Dendritic cell treated with granulocyte-macrophage colony-stimulating factor and Interleukin-4, amounts not matched to agents 40 ng/mL and 50 ng/mL, for 4 days (primary cell): Measurements from ENCODE around the gene DNAAF9.

Experiments
- H3K27ac Mint-ChIP-seq: one replicate; pipeline ENCODE4 v1.8.0; 2022; ENCODE audit warnings: mild to moderate bottlenecking, mixed read lengths
- H3K27me3 Mint-ChIP-seq: one replicate; pipeline ENCODE4 v1.8.0; 2022; ENCODE audit warnings: mild to moderate bottlenecking, mixed read lengths
- H3K36me3 Mint-ChIP-seq: one replicate; pipeline ENCODE4 v1.8.0; 2022; ENCODE audit warnings: low read depth, mixed read lengths
- H3K4me1 Mint-ChIP-seq: one replicate; pipeline ENCODE4 v1.8.0; 2022; ENCODE audit warnings: low read depth, mixed read lengths
- H3K4me3 Mint-ChIP-seq: one replicate; pipeline ENCODE4 v1.8.0; 2022; ENCODE audit warnings: mild to moderate bottlenecking, moderate library complexity, mixed read lengths
- H3K9me3 Mint-ChIP-seq: one replicate; pipeline ENCODE4 v1.8.0; 2022; ENCODE audit warnings: mixed read lengths
- intact Hi-C: fragments of 100-400 bp; cut with micrococcal nuclease; formaldehyde crosslinking; loops from one replicate; pipeline ENCODE4 v1.15.0; 2022

DNAAF9 gene

DNA sequence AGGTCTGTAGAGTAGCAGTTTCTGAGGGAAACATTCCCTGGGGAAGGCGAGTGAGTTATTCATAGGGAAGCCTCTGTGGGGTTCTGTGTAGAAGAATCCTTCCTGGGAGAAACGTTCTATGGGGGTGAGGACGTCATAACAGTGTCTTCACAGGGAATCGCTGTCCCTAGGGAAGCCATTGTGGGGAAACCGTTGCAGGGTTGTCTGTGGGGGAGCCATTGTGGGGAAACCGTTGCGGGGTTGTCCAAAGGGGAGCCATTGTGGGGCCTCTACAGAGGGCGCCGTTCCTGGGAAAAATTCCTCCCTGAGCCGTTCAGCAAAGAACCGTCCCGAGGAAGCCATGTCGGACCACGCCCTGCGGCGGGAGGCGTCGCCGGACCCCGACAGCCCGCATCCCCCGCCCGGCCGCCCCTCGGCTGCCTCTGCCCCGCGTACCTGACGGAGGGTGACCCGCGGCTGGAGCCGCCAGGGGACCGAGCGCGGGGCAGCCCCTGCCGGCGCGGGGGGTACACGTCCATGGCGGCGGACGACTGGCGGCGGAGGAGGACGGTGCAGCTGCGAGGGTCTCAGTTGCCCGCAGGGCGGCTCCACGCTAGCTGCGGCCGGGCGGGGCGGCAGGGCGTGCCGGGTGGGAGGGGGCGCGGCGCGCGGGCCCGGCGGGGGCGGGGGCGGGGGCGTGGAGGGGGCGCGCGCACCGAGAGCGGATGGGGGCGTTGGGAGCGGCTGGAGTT lies at the start of gene DNAAF9:
Gene DNAAF9 (minus strand): TSS at position 630 of the 731 bp plus-strand sequence. CDS start 112 bp downstream, at position 518.
- H3K4me1 Mint-ChIP-seq = peaks cover 54% of the 10 kb centered on the region
- no peaks in the 10 kb centered on the region for H3K9me3 Mint-ChIP-seq
- peak within 1 kb of the TSS; percentile 96 for H3K27ac Mint-ChIP-seq
- H3K27me3 Mint-ChIP-seq = no peaks in the 10 kb centered on the region
- H3K4me3 Mint-ChIP-seq = peak within 1 kb of the TSS; percentile 92
- intact Hi-C loops = loop anchor here (2.0 to 10.0 kb wide), 2 partner anchors 24 to 148 kb away; no protein-coding TSS in a partner anchor
- peaks cover 26% of the 10 kb centered on the region for H3K36me3 Mint-ChIP-seq

GRCh38 chr20:3456648-3457047 lies 49.2 kb upstream of the DNAAF9 start:
- Mint-ChIP-seq H3K4me3 (no peak overlapping the region), H3K9me3 (no peaks in the 10 kb centered on the region), H3K36me3 (no peaks in the 10 kb centered on the region), H3K27me3 (peaks cover 2% of the 10 kb centered on the region), H3K4me1 (no peaks in the 10 kb centered on the region), H3K27ac (no peak overlapping the region)
- intact Hi-C loops = no loop called here

DNA sequence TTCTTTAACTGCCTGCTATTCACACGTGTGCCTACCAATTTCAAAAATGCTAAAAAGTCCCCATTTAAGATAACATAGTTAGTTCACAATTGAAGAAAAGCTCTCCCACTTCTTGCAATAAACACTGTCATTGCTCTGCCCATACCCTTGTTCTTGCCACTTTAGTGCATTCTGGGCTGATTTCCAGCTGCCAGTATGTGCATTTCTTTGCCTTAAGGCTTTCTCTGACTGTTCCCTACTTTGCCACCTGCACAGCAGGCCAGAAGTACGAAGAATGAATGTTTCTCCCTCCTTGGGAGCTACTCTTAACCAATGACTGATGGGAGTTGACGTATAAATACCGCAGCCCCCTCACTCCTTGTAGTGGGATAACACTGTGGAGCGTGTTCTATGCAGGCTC lies 47.4 kb upstream of the DNAAF9 start:
- Mint-ChIP-seq H3K27ac (no peak overlapping the region), H3K27me3 (peaks cover 2% of the 10 kb centered on the region), H3K4me1 (no peaks in the 10 kb centered on the region), H3K36me3 (no peaks in the 10 kb centered on the region), H3K9me3 (no peaks in the 10 kb centered on the region), H3K4me3 (no peak overlapping the region)
- intact Hi-C loops = no loop called here

- intact Hi-C loops = no loop called here
- H3K27ac Mint-ChIP-seq = no peak overlapping the region
- H3K4me1 Mint-ChIP-seq = peaks cover 1% of the 10 kb centered on the region
- peaks cover under 1% of the 10 kb centered on the region for H3K27me3 Mint-ChIP-seq
- no peak overlapping the region for H3K4me3 Mint-ChIP-seq
- H3K9me3 Mint-ChIP-seq = no peaks in the 10 kb centered on the region
- no peaks in the 10 kb centered on the region for H3K36me3 Mint-ChIP-seq
Measured at GRCh38 chr20:3452690-3453089, 45.2 kb upstream of the DNAAF9 start.

DNA sequence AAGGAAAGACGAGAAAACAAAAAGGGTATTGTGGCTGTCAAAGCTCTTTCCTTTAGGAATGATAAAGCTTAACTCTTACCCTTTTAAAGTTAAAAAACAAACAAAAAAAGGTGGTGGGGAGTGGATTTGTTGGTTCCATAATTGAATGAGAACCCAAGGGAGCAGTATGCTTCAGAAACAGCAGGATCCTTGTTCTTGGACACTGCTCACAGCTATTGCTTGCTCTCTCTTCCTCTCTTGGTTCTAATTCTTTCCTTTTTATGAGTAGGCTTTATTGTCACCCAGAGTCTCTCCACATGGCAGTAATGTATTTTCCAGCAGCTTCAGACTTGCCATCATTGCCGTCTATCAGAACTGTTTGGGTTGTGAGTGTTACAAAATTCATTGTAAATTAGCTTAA lies 44.7 kb upstream of the DNAAF9 start:
- Mint-ChIP-seq H3K4me3 (no peak overlapping the region), H3K9me3 (no peaks in the 10 kb centered on the region), H3K27ac (no peak overlapping the region), H3K36me3 (no peaks in the 10 kb centered on the region), H3K4me1 (peaks cover 7% of the 10 kb centered on the region), H3K27me3 (no peaks in the 10 kb centered on the region)
- intact Hi-C loops = no loop called here

- Mint-ChIP-seq H3K27me3 (no peaks in the 10 kb centered on the region), H3K4me1 (peaks cover 12% of the 10 kb centered on the region), H3K4me3 (no peak overlapping the region), H3K9me3 (no peaks in the 10 kb centered on the region), H3K36me3 (no peaks in the 10 kb centered on the region), H3K27ac (no peak overlapping the region)
- intact Hi-C loops = no loop called here
Measured at GRCh38 chr20:3449319-3449718, 41.9 kb upstream of the DNAAF9 start.

DNA sequence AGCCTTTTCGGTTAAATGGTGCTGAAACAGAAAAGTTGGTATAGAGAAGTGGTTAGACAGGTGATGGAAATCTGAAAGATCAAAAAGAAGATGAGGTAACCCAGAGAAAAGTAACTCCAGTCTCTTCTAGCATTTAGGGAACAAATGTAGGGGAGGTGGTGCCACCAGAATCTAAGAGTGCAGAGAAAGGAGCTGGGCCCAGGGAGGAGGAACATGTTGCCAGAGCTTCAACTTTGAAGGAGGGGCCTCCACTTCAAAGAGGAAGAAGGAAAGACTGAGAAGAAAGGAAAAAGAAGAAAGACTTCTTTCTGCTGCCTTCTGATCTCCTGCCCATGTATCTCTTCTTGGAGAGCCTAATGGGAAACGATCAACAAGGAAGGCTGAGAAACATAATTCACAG lies 39.9 kb upstream of the DNAAF9 start:
- intact Hi-C loops = no loop called here
- Mint-ChIP-seq H3K9me3 (no peaks in the 10 kb centered on the region), H3K4me1 (peaks cover 17% of the 10 kb centered on the region), H3K4me3 (no peak overlapping the region), H3K27ac (peak overlapping the region; percentile 64), H3K36me3 (no peaks in the 10 kb centered on the region), H3K27me3 (no peaks in the 10 kb centered on the region)

DNA sequence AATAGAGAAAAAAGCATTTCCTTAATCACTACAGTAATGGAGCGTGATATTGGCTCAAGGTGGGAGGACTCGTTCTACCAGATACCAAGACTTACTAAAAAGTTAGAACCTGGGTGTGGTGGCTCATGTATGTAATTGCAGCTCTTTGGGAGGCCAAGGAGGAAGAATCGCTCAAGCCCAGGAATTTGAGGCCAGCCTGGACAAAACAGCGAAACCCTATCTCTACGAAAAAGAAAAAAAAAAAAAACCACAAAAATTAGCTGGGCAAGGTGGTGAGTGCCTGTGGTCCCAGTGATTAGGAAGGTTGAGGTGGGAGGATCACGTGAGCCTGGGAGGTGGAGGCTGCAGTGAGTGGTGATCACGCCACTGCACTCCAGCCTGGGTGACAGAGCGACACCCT lies 39.3 kb upstream of the DNAAF9 start:
- intact Hi-C loops = no loop called here
- Mint-ChIP-seq H3K9me3 (no peaks in the 10 kb centered on the region), H3K27me3 (no peaks in the 10 kb centered on the region), H3K36me3 (no peaks in the 10 kb centered on the region), H3K27ac (peak overlapping the region; percentile 64), H3K4me1 (peaks cover 17% of the 10 kb centered on the region), H3K4me3 (no peak overlapping the region)

GRCh38 chr20:3436864-3437574 lies 29.6 kb upstream of the DNAAF9 start:
- H3K27me3 Mint-ChIP-seq = no peaks in the 10 kb centered on the region
- no peak overlapping the region for H3K4me3 Mint-ChIP-seq
- H3K9me3 Mint-ChIP-seq = no peaks in the 10 kb centered on the region
- intact Hi-C loops = no loop called here
- H3K27ac Mint-ChIP-seq = no peak overlapping the region
- H3K4me1 Mint-ChIP-seq = peaks cover 37% of the 10 kb centered on the region
- no peaks in the 10 kb centered on the region for H3K36me3 Mint-ChIP-seq

- Mint-ChIP-seq H3K36me3 (no peaks in the 10 kb centered on the region), H3K4me1 (peaks cover 61% of the 10 kb centered on the region), H3K27me3 (no peaks in the 10 kb centered on the region), H3K4me3 (peak overlapping the region; percentile 39), H3K27ac (peak overlapping the region; percentile 81), H3K9me3 (no peaks in the 10 kb centered on the region)
- intact Hi-C loops = no loop called here
Measured at GRCh38 chr20:3434232-3434631, 26.8 kb upstream of the DNAAF9 start.

DNA sequence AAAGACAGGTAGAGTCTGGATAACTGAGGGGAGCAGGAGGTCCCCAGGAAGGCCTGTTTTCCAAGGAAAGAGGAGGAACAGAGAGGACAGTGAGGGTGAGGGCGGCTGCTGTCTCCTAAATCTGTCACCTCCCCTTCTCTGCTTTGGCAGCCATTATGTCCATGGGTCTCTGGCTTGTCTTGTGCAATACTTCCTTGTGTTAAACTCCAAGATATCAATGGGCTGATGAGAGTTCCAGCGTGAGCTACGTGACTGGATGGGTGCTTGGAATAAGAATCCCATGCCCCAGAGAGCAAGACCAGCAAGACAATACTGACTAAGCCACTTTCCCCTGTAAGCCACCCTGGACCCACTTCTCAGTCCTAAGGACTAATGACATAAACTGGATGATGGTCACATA lies 26.3 kb upstream of the DNAAF9 start:
- H3K27me3 Mint-ChIP-seq = no peaks in the 10 kb centered on the region
- H3K36me3 Mint-ChIP-seq = no peaks in the 10 kb centered on the region
- H3K4me1 Mint-ChIP-seq = peaks cover 65% of the 10 kb centered on the region
- H3K4me3 Mint-ChIP-seq = no peak overlapping the region
- H3K9me3 Mint-ChIP-seq = no peaks in the 10 kb centered on the region
- peak overlapping the region; percentile 81 for H3K27ac Mint-ChIP-seq
- intact Hi-C loops = no loop called here

GRCh38 chr20:3432844-3433243 lies 25.4 kb upstream of the DNAAF9 start:
- peak overlapping the region; percentile 92 for H3K27ac Mint-ChIP-seq
- no peaks in the 10 kb centered on the region for H3K27me3 Mint-ChIP-seq
- no peaks in the 10 kb centered on the region for H3K9me3 Mint-ChIP-seq
- peaks cover 65% of the 10 kb centered on the region for H3K4me1 Mint-ChIP-seq
- intact Hi-C loops = no loop called here
- no peak overlapping the region for H3K4me3 Mint-ChIP-seq
- no peaks in the 10 kb centered on the region for H3K36me3 Mint-ChIP-seq

DNA sequence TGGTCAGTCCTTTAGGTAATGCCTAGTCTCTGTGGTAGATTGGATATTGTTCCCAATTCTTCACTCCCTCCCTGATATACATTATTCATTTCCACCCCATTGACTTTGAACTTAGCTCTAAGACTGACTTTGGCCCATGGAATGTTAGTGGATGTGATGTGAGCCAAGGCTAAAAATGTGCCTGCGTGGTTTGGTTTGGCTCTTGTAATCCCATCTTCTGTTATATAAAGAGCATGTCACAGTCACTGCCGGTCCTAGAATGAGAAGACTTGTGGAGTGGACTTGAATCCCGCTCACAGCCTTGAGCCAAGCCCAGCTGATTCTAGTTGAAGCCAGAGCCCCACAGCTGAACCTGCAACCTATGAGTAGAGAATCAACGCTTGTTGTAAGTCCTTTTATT lies 23.6 kb upstream of the DNAAF9 start:
- H3K27me3 Mint-ChIP-seq = no peaks in the 10 kb centered on the region
- H3K9me3 Mint-ChIP-seq = no peaks in the 10 kb centered on the region

GRCh38 chr20:3430376-3431069 lies 23.1 kb upstream of the DNAAF9 start:
- Mint-ChIP-seq H3K4me3 (peak overlapping the region; percentile 56), H3K27ac (peak overlapping the region; percentile 92), H3K9me3 (no peaks in the 10 kb centered on the region), H3K36me3 (no peaks in the 10 kb centered on the region), H3K27me3 (no peaks in the 10 kb centered on the region), H3K4me1 (peaks cover 56% of the 10 kb centered on the region)
- intact Hi-C loops = loop anchor here (2.0 kb wide), 1 partner anchor 24 kb away; the partner anchor contains the start of gene DNAAF9

More for the DNA sequence above, 23.6 kb upstream of the DNAAF9 start:
- peak overlapping the region; percentile 92 for H3K27ac Mint-ChIP-seq
- H3K36me3 Mint-ChIP-seq = no peaks in the 10 kb centered on the region
- H3K4me3 Mint-ChIP-seq = no peak overlapping the region
- peaks cover 61% of the 10 kb centered on the region for H3K4me1 Mint-ChIP-seq
- intact Hi-C loops = loop anchor here (2.0 kb wide), 1 partner anchor 24 kb away; the partner anchor contains the start of gene DNAAF9
